NCI-H1105 treated with DMSO at 0.1 percent for 48 hours (cell line): ENCODE results near the gene TET2.

ENCODE experiments used
- DNase-seq: peaks from one replicate; lab custom pipeline; 2025; lab: John Stamatoyannopoulos, UW

TET2 gene

DNA sequence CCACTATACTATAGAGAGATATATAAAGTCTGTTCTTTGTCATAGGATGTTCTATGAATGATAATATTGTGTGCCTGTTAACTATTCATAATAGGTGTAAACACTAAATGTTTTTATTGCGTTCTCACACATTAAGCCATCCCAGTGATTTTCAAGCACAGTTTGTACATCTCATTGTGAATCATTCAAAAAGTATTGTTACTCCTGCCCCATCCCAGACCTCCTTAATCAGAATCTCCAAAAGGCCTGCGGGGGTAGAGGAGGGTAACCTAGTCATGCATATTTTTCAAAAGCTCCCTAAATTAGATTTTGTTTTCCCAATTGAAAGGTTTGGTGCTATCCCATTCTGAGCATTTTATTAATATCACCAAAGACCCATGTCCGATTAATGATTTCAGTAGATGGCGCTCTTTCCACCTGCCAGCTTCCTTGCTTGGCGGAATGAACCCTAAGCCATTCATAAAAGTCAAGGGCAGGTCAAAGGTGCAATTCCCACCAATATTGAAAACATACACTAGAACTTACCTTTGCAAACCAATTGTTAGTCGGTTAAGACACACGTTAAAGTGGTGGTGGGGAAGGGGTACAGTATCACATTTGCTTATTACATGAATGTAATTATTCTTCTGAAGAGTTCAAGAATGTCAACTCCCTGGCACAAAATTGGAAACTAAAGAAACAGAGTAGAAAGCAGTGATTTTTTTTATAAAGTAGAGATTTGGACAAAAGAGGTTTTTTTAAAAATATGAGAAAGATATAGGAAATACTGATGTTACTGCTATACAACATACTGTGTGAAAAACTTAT is 5.8 kb upstream of the TET2 start:
- no peak for DNase-seq

GRCh38 chr4:105145156-105145902 is 1.3 kb upstream of the TET2 start:
- DNase-seq = no peak

- DNase-seq = no peak
Measured at GRCh38 chr4:105145903-105146275, 787 bp upstream of the TET2 start.

DNA sequence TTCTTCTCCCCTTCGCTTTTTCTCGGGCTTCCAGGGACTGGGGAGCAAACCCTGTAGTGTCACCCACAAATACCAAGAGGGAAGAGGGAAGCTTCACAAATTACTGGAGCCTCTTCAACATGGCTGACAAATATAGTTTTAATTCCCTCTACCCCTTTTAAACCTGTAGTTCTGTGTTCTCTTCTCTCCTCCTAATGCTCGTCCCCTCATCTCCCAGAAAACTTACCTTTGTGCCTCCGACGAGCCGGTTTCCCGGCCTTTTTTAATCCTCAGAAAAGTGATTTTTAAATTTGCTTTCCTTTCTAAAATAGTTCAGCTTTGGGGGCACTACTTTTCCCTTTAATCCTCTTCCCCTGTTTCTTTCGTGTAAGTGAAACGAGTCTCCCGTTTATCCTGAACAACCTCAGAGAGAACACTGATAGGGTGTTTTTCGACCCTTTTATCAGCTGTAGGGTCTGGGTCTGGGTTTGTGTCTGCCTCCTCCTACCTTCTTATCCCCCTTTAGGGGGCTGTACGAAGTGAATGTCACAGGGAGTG is 408 bp downstream of the TET2 start:
- no peak for DNase-seq

DNA sequence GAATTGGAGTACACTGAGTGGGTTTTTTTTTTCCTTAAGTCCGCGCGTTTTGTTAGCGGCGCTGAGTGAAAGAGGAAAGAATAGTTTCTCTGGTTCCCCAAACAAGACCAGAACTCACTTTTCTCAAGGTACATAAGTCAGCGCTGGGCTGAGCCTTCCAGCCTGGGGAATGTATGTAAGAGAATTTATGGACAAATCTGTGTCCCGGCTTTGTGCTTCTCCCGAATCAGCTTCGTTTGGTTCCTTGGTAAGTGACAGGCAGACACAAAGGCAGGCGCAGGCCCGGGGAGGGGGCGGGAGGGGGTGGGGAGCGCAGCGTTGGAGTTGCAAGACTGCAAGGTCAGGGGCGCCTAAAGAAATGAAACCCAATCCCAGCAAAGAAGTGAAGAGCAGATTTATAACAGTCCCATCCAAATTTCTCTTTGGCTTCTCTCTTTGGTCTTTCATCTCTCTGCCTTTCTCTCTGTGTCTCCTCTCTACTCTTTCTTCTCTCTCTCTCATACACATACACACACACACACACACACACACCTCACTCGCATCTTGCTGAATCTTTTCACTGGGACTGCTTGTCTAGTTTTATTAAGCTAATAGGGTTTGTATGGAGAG is 981 bp downstream of the TET2 start:
- peak; percentile 61 for DNase-seq

- no peak for DNase-seq
Measured at GRCh38 chr4:105148356-105148755, 1.7 kb downstream of the TET2 start.

DNA sequence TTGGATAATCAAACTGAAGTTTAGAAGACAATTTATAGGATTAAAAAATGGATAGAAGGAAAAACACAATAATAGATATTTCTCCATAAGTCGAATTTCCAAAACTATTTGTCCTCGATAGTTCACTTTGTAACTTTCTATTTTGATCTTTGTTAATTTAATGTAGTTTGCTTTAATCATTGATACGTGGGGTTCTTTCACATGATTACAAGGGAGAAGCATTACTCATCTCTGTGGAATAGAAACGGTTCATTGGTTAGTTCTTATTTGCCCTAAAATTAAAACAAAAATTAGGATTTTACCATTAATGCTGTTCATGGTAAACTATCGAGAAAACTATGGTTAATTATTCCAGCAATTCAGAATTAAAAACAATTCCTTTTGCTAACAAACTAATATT is 2.1 kb downstream of the TET2 start:
- DNase-seq = no peak

GRCh38 chr4:105149771-105150170 is 3.1 kb downstream of the TET2 start:
- no peak for DNase-seq

DNA sequence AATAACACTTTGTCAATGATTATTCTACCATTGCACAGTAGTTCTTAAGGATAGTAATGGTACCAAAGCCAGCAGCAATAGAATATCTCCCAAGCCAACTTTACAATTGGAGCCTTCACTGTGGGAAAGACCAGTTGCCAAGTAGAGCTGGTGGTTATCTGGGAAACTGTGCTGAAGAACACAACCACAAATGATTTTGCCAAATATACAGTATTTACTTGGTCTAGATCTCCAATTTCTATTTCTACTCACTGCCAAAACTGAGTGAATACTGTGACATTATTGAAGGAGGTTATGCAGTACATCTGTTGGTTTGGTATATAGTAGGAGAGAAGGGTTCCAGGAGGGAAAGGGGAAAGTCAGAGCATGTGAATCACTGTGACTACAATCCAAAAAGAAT is 3.8 kb downstream of the TET2 start:
- DNase-seq = no peak

DNA sequence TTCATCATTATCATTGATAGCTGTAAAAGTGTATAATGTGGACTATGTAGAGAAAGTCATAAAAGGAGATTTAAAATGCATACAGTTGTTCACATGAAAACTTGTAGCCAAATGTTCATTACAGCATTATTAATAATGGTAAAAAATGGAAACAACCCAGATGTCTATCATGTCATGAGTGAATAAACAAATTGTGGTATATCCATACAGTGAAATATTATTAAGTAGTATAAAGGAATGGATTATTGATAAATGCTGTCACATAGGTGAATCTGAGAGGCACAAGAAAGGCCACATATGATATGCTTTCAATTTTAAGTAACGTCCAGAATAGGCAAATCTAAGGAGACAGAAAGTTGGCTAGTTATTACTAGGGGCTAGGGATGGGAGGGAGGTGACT is 7.1 kb downstream of the TET2 start:
- no peak for DNase-seq

GRCh38 chr4:105154576-105154975 is 7.9 kb downstream of the TET2 start:
- no peak for DNase-seq

GRCh38 chr4:105155426-105155825 is 8.8 kb downstream of the TET2 start:
- no peak for DNase-seq

DNA sequence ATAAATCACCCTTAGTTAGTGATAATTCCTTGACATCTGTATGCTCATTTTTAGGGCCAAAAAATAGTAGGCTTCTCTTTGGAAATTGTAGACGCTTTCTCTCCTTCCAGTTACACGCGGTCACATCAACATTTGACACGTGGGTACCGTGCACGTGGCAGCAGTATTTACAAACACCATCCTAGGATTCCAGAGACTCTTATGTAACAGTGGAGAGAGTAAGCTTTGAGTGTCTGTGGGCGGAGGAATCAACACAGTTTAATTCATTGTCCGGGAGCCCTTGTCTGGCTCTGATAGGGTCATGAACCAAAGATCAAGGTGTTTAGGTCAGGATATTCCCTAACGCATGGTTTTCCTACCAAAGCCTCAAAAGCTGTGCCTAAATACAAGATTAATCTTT is 12.2 kb downstream of the TET2 start:
- no peak for DNase-seq

DNA sequence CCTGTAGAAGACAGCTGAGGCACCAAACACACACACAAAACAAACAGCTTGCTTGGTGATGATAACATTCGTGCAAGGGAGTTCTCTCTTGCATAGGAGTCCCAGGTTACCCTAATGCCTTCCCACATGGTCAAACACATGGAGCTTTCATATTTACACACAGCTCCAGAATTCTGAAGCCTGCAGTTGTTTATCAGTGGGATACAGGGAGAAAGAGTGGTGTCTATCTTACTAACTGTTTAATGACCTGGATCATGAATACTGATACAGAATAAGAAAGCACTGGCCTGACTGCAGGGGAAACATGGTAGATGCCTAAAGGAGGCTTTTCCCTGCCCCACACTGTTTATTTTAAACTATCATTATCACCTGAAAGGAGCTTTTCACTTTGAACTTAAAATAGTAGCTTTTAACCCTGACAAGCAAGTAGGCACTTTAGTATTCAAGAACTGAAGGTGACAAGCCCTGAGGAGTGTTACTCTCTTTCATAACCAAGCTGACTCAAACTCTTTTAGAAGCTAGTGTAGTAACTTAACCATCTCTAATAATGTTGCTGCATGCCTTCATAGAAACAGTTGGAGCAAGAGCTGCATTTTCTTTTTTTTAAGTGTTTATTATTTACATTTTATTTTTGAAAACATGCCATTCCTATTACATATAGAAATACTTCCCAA is 15.6 kb downstream of the TET2 start:
- no peak for DNase-seq

DNA sequence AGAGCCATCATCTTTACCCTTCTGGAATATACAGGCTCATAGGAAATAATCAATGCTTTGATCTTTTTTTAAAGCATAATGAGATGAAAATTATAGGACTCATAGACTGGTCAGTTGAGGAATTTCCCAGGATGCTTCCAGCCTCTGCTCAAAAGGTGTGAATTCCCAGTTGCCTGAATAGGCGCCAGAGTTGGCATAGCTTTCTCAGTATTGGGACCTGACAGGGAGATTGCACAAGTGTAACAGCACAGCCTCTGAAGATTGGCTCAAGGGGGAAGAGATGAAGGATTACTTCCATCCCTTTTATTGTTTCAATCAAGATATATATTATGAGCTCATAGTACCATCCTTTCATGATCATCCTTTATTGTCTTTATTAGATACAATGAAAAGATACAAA is 17.9 kb downstream of the TET2 start:
- no peak for DNase-seq

DNA sequence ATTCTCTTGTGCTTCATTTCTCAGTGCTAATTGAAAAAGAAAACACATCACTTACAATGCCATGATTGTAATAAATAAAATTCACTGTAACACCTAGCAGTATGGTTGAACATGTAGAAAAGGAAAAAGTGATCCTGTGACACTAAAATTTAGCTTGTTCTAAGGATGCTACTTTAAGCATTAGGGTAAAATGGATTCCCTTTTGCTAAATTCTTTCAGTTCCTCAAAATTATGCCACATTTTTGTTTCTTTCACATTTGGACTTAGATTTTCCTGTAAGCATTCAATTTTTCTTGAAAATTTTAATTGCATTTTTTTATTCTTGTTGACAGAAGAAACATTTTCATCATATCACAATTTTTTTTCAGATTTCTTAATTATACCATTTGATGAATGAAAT is 19.4 kb downstream of the TET2 start:
- no peak for DNase-seq

- DNase-seq = no peak
Measured at GRCh38 chr4:105170711-105171110, 24.0 kb downstream of the TET2 start.

- DNase-seq = no peak
Measured at GRCh38 chr4:105171912-105172311, 25.2 kb downstream of the TET2 start.

- no peak for DNase-seq
Measured at GRCh38 chr4:105174098-105174497, 27.4 kb downstream of the TET2 start.

- DNase-seq = no peak
Measured at GRCh38 chr4:105179539-105180401, 33.1 kb downstream of the TET2 start.

- no peak for DNase-seq
Measured at GRCh38 chr4:105181259-105181658, 34.6 kb downstream of the TET2 start.
